HG02943 (cell line): ENCODE results near the gene LRGUK.

Source experiments
- ATAC-seq: cut with Tn5 transposase; IDR thresholded peaks from one replicate; pipeline ENCODE4 v1.9.1; 2021; ENCODE audit warnings: mild to moderate bottlenecking, low read depth, moderate library complexity; ENCODE audit not compliant: unreplicated experiment

LRGUK gene

GRCh38 chr7:134184767-134185166 lies 57.6 kb downstream of the LRGUK start:
- ATAC-seq: no peak

DNA sequence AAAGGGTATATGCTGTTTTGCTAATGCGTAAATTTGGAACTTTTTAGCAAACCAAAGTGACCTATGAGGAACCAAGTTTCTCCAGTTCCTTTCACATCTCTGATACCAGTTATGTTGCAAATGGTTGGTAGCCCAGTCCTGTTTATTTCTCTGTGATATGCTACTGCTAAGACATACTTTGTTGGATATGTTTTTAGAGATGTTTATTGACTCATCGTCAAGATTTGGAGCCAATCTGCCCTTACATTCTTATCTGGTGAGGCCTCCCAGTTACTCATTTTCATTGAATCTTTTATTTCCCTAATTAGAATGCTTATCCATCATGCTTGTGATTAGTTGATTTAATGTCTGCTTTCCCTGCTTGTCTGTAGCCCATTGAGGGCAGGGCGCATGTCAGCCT lies 58.9 kb downstream of the LRGUK start:
- ATAC-seq: no peak

- ATAC-seq: no peak
Measured at GRCh38 chr7:134186801-134187200, 59.7 kb downstream of the LRGUK start.

- ATAC-seq: no peak
Measured at GRCh38 chr7:134187893-134188292, 60.8 kb downstream of the LRGUK start.

DNA sequence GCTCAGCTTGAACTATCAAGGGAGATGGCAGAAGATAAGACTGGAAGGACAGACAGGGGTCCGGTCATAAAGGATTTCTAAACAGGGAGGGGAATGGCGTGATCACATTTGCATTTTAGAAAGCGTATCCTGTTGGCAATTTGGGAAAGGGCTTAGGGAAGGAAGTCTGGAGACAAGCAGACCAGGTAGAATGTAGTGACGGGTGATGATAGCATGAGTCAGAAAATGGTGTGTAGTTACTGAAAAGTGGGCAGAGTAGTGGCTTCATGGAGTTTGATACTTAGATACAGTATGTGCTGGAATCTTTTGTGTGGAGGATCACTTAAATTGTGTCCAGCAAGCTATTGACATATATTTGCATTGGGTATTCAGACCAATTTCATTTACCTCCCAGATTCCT lies 61.2 kb downstream of the LRGUK start:
- no peak for ATAC-seq

- no peak for ATAC-seq
Measured at GRCh38 chr7:134189559-134189958, 62.4 kb downstream of the LRGUK start.

DNA sequence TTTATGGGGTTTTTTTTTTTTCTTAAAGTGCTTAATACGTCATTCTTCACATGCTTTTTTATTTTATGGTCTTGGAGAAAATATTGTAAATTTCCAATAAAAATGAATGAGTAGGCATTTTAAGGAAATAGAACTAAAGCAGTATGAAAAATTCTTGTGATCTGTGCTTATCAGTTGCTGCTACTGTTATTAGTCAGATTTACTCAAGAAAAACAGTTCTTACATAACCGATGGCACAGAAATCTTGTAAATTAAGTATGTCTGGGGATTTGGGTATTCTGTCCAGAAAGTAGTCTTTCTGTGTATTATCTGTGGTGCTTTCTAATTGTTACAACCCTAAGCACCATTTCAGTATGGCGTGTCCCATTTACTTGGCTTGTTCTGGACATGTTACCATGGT lies 64.7 kb downstream of the LRGUK start:
- ATAC-seq: no peak

DNA sequence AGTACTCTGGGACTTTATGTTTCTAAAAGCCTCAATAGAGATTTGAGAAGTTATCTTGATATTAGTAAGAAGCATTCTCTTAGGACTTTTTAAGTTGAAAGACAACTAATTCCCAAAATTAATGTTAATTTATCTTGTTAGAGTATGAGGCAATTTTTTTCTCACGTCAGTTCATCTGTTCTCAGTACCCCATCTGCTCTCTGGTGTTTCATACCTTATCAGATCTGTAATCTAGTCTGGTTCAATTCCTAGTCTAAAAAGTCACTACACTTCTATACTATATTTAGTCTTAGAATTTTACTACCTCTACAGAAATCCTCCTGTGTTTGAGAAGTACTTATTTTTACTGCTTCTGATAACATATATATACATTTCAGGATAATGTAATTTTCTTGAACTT lies 66.1 kb downstream of the LRGUK start:
- ATAC-seq: no peak

DNA sequence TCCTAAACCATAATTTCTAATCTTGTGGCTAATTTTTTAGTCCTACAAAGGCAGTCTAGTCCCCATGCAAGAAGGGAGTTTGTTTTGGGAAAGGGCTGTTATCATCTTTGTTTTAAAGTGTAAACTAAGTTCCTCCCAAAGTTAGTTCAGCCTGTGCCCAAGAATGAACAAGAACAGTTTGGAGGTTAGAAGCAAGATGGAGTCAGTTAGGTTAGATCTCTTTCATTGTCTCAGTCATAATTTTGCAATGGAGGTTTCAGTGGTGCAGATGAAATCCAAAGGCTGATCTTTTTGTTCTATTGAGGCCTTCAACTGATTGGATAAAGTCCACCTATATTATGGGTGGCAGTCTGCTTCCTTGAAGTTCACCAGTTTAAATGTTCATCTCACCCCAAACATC lies 68.1 kb downstream of the LRGUK start:
- no peak for ATAC-seq

GRCh38 chr7:134196439-134196838 lies 69.3 kb downstream of the LRGUK start:
- no peak for ATAC-seq

- ATAC-seq: no peak
Measured at GRCh38 chr7:134197345-134197744, 70.2 kb downstream of the LRGUK start.

DNA sequence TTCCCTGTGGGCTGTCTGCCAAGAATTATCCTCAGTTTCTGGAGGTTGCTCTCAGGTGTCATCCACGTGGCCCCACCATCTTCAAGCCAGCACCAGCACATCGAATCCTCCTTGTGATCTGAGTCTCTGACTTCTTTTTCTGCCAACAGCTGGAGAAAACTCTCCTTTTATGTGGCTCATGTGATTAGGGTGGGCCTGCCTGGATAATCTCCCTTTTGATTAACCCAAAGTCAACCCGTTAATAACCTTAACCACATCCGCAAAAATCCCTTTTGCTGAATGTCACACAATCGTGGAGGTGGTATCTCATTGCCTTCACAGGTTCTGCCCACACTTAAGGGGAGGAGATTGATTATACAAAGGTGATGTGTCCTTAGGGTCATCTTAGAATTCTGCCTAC lies 73.8 kb downstream of the LRGUK start:
- ATAC-seq: no peak

DNA sequence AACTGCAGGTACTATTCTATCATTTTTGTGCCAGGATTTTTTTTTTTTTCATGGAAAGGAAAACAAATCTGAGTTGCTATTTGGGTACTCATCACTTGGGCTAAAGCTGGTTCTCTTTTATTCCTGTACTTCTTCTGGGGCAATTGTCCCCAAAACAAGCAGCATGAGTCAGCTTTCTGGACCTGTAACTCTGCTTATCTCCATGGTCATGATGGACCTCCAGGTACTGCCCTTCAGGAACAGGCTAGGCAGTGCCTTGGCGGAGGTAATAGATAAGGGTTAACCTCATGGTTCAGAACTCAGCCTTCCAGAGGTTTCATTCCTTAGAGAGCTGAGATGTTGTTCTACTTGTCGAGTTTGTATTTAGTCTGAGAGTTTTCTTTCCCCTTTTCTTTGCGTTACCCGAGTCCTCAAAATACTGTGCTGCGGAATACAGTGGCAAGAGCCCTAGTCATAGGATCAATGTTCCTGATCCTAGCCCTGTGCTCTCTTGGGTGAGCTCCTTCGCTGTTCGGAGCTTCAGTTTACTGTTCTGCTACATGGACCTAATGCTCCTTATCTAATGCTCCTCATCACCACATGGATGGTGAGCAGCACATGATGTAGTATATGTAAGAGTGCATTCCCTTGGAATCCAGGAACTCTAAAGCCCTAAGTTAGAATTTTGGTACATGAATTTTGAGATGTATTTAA lies 74.6 kb downstream of the LRGUK start:
- ATAC-seq: no peak

DNA sequence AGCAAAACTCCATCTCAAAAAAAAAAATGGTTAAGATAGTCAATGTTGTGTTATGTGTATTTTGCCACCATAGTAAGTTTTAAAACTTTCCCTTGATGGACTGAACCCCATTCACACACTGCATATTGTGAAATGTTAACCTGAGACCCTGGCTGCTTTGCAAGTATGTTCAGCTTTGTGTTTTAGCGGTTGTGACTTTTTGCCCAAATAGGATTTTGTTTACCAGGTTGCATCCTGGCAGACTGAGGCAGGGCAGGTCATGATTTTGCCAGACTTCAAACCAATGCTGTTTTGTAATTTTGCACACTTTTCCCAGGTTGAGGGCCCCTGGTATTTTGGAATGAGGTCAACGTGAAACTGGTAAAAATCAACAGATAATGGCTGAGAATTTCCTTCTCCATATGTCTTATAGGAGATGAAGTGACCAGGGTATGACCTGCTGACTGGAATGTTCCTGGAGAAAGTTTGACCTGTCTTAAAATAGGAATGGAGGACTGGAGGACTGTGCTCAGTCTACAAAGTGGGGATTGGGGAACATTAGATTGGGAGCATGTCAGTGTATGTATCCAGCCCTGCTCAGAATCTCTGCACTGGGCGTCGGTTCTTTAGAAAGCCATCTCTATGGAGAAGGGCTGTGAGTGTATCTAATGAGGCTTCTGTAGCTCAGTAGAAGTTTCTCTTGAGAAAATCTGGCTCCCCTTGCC lies 76.2 kb downstream of the LRGUK start:
- ATAC-seq: no peak

DNA sequence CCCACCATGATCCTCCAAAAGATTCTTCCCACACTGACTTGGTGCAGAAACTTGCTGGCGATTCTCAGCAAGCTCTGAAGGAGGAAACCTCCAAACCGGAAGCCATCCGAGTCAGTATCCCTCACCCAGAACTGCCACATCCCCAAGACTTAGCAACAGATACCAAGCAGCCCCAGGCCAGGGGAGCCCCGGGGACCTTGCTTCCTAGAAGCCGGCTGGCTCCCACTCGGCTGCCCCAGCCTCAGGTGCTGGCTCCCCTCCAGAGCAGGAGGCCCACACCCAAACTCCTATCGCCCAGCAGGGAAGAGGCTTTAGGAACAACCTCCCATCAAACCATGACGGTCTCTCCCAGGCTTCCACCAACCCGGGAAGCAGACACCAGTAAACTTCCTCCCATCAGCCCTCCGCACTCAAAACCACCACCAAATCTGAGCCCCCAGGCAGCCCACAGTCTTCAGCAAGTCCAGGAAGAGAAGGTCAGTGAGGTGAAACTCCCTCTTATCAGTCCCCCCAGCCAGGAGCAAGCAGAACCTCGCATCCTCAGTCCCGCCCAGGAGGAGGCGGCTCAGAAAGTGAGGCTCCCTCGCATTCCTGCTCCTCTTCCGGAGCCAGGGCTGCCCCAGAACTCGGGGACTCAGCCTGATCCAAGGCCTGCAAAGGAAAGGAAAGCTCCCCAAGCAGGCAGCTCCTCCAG lies 82.3 kb downstream of the LRGUK start:
- ATAC-seq: no peak

- ATAC-seq: no peak
Measured at GRCh38 chr7:134210227-134210626, 83.1 kb downstream of the LRGUK start.

DNA sequence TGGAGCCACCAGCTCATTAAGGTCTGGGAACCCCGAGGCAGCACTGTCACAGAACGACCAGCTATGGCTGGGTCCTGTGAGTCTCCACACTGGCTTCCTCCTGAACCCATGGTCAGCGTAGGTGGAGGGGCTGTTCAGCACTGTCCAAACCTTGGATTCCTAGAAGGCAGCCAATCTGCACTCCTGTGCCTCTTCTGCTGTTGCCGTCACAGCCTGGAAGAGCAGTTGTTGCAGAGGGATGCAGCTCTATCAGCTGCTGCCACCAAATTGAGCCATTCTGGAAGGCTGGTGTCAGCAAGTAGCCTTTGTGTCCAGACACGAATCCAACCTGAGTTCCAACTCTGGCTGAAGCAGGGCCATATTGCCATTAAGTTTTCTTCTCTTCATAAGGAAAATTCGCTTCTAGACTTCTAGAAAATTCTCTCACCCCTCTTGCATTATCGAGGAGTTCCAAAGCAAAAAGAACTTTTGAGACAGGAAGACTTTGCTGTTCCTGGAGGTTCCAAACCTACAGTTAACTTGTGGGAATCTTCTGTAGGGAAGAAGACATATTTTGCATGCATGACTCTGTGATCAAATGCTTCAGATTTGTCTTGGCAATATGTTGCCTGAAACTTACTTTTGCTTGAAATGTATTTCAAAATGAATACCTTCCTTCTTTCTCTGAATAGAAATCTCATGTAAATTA lies 84.0 kb downstream of the LRGUK start:
- ATAC-seq: no peak

- no peak for ATAC-seq
Measured at GRCh38 chr7:134211817-134212216, 84.7 kb downstream of the LRGUK start.

GRCh38 chr7:134212576-134213546 lies 85.7 kb downstream of the LRGUK start:
- ATAC-seq: no peak

GRCh38 chr7:134220236-134220635 lies 93.1 kb downstream of the LRGUK start:
- ATAC-seq: no peak
